Neuronal stem cell (in vitro differentiated cells): ENCODE results near the gene PRSS33.

Experiments used
- DNase-seq: peaks from one replicate; pipeline ENCODE4 v3.0.0-alpha.2; 2013; ENCODE audit warnings: low spot score
- H2AFZ ChIP-seq: one replicate; pipeline ENCODE4 v1.6.1; 2013; ENCODE audit warnings: mild to moderate bottlenecking, low read length, inconsistent platforms
- H2AK5ac ChIP-seq: 2 replicates; pipeline ENCODE4 v1.6.1; 2013; ENCODE audit warnings: low read depth, mild to moderate bottlenecking, inconsistent platforms, low read length, moderate library complexity, mixed read lengths
- H2BK120ac ChIP-seq: 2 replicates; pipeline ENCODE4 v1.6.1; 2013; ENCODE audit warnings: low read depth, mild to moderate bottlenecking, inconsistent platforms, low read length, moderate library complexity, mixed read lengths
- H2BK12ac ChIP-seq: one replicate; pipeline ENCODE4 v1.6.1; 2013; ENCODE audit warnings: low read length, inconsistent platforms
- H2BK15ac ChIP-seq: 2 replicates; pipeline ENCODE4 v1.6.1; 2013; ENCODE audit warnings: mild to moderate bottlenecking, low read length, inconsistent platforms, mixed read lengths
- H2BK5ac ChIP-seq: one replicate; pipeline ENCODE4 v1.6.1; 2013; ENCODE audit warnings: inconsistent platforms, mild to moderate bottlenecking, low read length, moderate library complexity
- H3K14ac ChIP-seq: one replicate; pipeline ENCODE4 v1.6.1; 2013; ENCODE audit warnings: low read length, inconsistent platforms
- H3K18ac ChIP-seq: 2 replicates; pipeline ENCODE4 v1.6.1; 2013; ENCODE audit warnings: low read length, inconsistent platforms
- H3K23ac ChIP-seq: 2 replicates; pipeline ENCODE4 v1.6.1; 2013; ENCODE audit warnings: low read depth, mild to moderate bottlenecking, mixed read lengths, low read length, inconsistent platforms; ENCODE audit not compliant: poor library complexity
- H3K27ac ChIP-seq: replicated peaks from 3 replicates; pipeline ENCODE4 v1.5.1; 2013; ENCODE audit warnings: low read length, inconsistent platforms
- H3K27me3 ChIP-seq, 3 experiments: 2 replicates each; pipeline ENCODE4 v1.6.1; 2013; ENCODE audit warnings: low read length in 3 of 3, mild to moderate bottlenecking in 2 of 3, inconsistent platforms in 1 of 3, low read depth in 1 of 3, mixed read lengths in 1 of 3, moderate library complexity in 1 of 3; ENCODE audit not compliant: control insufficient read depth in 3 of 3, insufficient read depth in 3 of 3
- H3K36me3 ChIP-seq, 2 donors: replicated peaks in 1 of 2; 2 replicates each; pipeline ENCODE4 v1.6.1; 2013; ENCODE audit warnings: low read length in 2 of 2; ENCODE audit not compliant: control insufficient read depth in 2 of 2, insufficient read depth in 2 of 2
- H3K4ac ChIP-seq: 2 replicates; pipeline ENCODE4 v1.6.1; 2013; ENCODE audit warnings: inconsistent platforms, mild to moderate bottlenecking, low read length, moderate library complexity
- H3K4me1 ChIP-seq, 2 donors: 1 replicate in 1 of 2; 2 replicates in 1 of 2; pipeline ENCODE4 v1.6.1; 2013; ENCODE audit warnings: low read length in 2 of 2, low read depth in 1 of 2; ENCODE audit not compliant: control insufficient read depth in 2 of 2, insufficient read depth in 1 of 2
- H3K4me2 ChIP-seq: one replicate; pipeline ENCODE4 v1.6.1; 2013; ENCODE audit warnings: mild to moderate bottlenecking, low read length, inconsistent platforms; ENCODE audit not compliant: insufficient read depth, poor library complexity, severe bottlenecking
- H3K4me3 ChIP-seq, 2 donors: 2 replicates each; pipeline ENCODE4 v1.5.1; 2013; ENCODE audit warnings: low read length in 2 of 2, mild to moderate bottlenecking in 2 of 2, inconsistent platforms in 1 of 2, moderate library complexity in 1 of 2
- H3K79me1 ChIP-seq: one replicate; pipeline ENCODE4 v1.6.1; 2013; ENCODE audit warnings: low read depth, mild to moderate bottlenecking, inconsistent platforms, low read length, moderate library complexity
- H3K9ac ChIP-seq: one replicate; pipeline ENCODE4 v1.6.1; 2013; ENCODE audit warnings: mild to moderate bottlenecking, low read depth, low read length, inconsistent platforms; ENCODE audit not compliant: poor library complexity
- H3K9me3 ChIP-seq, 2 donors: replicated peaks in 1 of 2; 2 replicates each; pipeline versions ENCODE3 to v1.6.1; 2013; ENCODE audit warnings: low read length in 2 of 2, mild to moderate bottlenecking in 2 of 2, inconsistent platforms in 1 of 2, low read depth in 1 of 2, mixed read lengths in 1 of 2, moderate library complexity in 1 of 2; ENCODE audit not compliant: control insufficient read depth in 2 of 2, insufficient read depth in 1 of 2
- H4K8ac ChIP-seq: one replicate; pipeline ENCODE4 v1.6.1; 2013; ENCODE audit warnings: low read depth, mild to moderate bottlenecking, inconsistent platforms, low read length, moderate library complexity
- H4K91ac ChIP-seq: one replicate; pipeline ENCODE4 v1.6.1; 2013; ENCODE audit warnings: low read length, low read depth, mild to moderate bottlenecking, inconsistent platforms; ENCODE audit not compliant: poor library complexity
- WGBS, 2 donors: extraction: QIAGEN DNeasy Blood & Tissue Kit; methylation state at CpG; one replicate each; pipeline ENCODE4 v1.1.7; 2013; ENCODE audit warnings: missing lambda C conversion rate in 2 of 2, mixed read lengths in 1 of 2; ENCODE audit not compliant: insufficient read length in 2 of 2, insufficient replicate concordance in 1 of 2; ENCODE audit errors: extremely low coverage in 2 of 2; 5-methylcytosine and 5-hydroxymethylcytosine counted together

PRSS33 gene

GRCh38 chr16:2770057-2770951, 17.1 kb downstream of the PRSS33 start:
- H2BK5ac ChIP-seq, result no peak overlapping the region
- H3K18ac ChIP-seq, result no peak overlapping the region
- H3K9ac ChIP-seq, result no peak overlapping the region
- H3K27ac ChIP-seq, result no peak overlapping the region
- H3K36me3 ChIP-seq, result peaks cover 84 to 99% of the 10 kb centered on the region in 2 donors
- no peak overlapping the region for H3K4ac ChIP-seq
- no peak overlapping the region for H3K4me3 ChIP-seq
- no peak for DNase-seq
- H2BK120ac ChIP-seq, result no peak overlapping the region
- no peak overlapping the region for H2BK12ac ChIP-seq
- H2AFZ ChIP-seq, result no peak overlapping the region
- no peaks in the 10 kb centered on the region for H3K27me3 ChIP-seq
- H3K79me1 ChIP-seq, result peaks cover 35% of the 10 kb centered on the region
- H3K4me2 ChIP-seq, result no peak overlapping the region
- H4K8ac ChIP-seq, result no peak overlapping the region
- H2BK15ac ChIP-seq, result no peak overlapping the region
- H3K9me3 ChIP-seq, result peaks cover 3 to 6% of the 10 kb centered on the region in 2 donors
- no peak overlapping the region for H4K91ac ChIP-seq
- H3K23ac ChIP-seq, result peak overlapping the region; percentile 60
- no peak overlapping the region for H2AK5ac ChIP-seq
- no peaks in the 10 kb centered on the region for H3K4me1 ChIP-seq
- no peak overlapping the region for H3K14ac ChIP-seq
- no CpG with 5 or more reads among the region's 32 CpGs for WGBS, 2 donors

- H2BK5ac ChIP-seq, result no peak overlapping the region
- peaks cover 35% of the 10 kb centered on the region for H3K79me1 ChIP-seq
- DNase-seq, result no peak
- no peak overlapping the region for H3K9ac ChIP-seq
- H3K4ac ChIP-seq, result no peak overlapping the region
- no peak overlapping the region for H3K4me3 ChIP-seq
- no peak overlapping the region for H4K91ac ChIP-seq
- H3K4me2 ChIP-seq, result no peak overlapping the region
- H3K14ac ChIP-seq, result no peak overlapping the region
- H2BK120ac ChIP-seq, result no peak overlapping the region
- no peak overlapping the region for H2AK5ac ChIP-seq
- H3K27me3 ChIP-seq, result no peaks in the 10 kb centered on the region
- H3K4me1 ChIP-seq, result no peaks in the 10 kb centered on the region
- H4K8ac ChIP-seq, result no peak overlapping the region
- H3K18ac ChIP-seq, result no peak overlapping the region
- peaks cover 9% of the 10 kb centered on the region in 2 donors for H3K9me3 ChIP-seq
- no peak overlapping the region for H2BK15ac ChIP-seq
- H3K23ac ChIP-seq, result peak overlapping the region; percentile 60
- peaks cover 85 to 99% of the 10 kb centered on the region in 2 donors for H3K36me3 ChIP-seq
- H3K27ac ChIP-seq, result no peak overlapping the region
- H2AFZ ChIP-seq, result no peak overlapping the region
- WGBS, 2 donors, result no CpG with 5 or more reads among the region's 14 CpGs
- no peak overlapping the region for H2BK12ac ChIP-seq
Observed at GRCh38 chr16:2769675-2770056, 17.7 kb downstream of the PRSS33 start.

- Histone ChIP-seq H3K4me3 (no peak overlapping the region), H3K14ac (no peak overlapping the region), H2AK5ac (no peak overlapping the region), H3K4me1 (no peaks in the 10 kb centered on the region), H3K36me3 (peaks cover 86 to 99% of the 10 kb centered on the region in 2 donors), H3K27me3 (no peaks in the 10 kb centered on the region), H2BK12ac (no peak overlapping the region), H4K91ac (no peak overlapping the region), H3K18ac (no peak overlapping the region), H3K4ac (no peak overlapping the region), H2BK15ac (no peak overlapping the region), H3K4me2 (no peak overlapping the region), H2BK5ac (no peak overlapping the region), H3K23ac (no peak overlapping the region), H3K79me1 (peaks cover 35% of the 10 kb centered on the region), H3K9me3 (peaks cover 9 to 15% of the 10 kb centered on the region in 2 donors), H2BK120ac (no peak overlapping the region), H2AFZ (no peak overlapping the region), H3K27ac (no peak overlapping the region), H4K8ac (no peak overlapping the region), H3K9ac (no peak overlapping the region)
- WGBS, 2 donors, result no CpG with 5 or more reads among the region's 11 CpGs
- DNase-seq, result no peak
Observed at GRCh38 chr16:2769100-2769529, 18.2 kb downstream of the PRSS33 start.

- H2BK120ac ChIP-seq, result no peak overlapping the region
- H4K8ac ChIP-seq, result no peak overlapping the region
- WGBS, 2 donors, result no CpG with 5 or more reads among the region's 17 CpGs
- no peak overlapping the region for H2AK5ac ChIP-seq
- H3K36me3 ChIP-seq, result peaks cover 88 to 99% of the 10 kb centered on the region in 2 donors
- H3K4me2 ChIP-seq, result no peak overlapping the region
- H2BK12ac ChIP-seq, result no peak overlapping the region
- H3K14ac ChIP-seq, result no peak overlapping the region
- no peak overlapping the region for H3K4me3 ChIP-seq
- peaks cover 9 to 21% of the 10 kb centered on the region in 2 donors for H3K9me3 ChIP-seq
- no peak for DNase-seq
- H3K27ac ChIP-seq, result no peak overlapping the region
- H2BK5ac ChIP-seq, result no peak overlapping the region
- no peak overlapping the region for H2AFZ ChIP-seq
- no peak overlapping the region for H4K91ac ChIP-seq
- H3K9ac ChIP-seq, result no peak overlapping the region
- no peak overlapping the region for H3K4ac ChIP-seq
- no peak overlapping the region for H3K23ac ChIP-seq
- peaks cover 33% of the 10 kb centered on the region for H3K79me1 ChIP-seq
- no peak overlapping the region for H3K18ac ChIP-seq
- H2BK15ac ChIP-seq, result no peak overlapping the region
- H3K27me3 ChIP-seq, result no peaks in the 10 kb centered on the region
- no peaks in the 10 kb centered on the region for H3K4me1 ChIP-seq
Observed at GRCh38 chr16:2768403-2769089, 18.8 kb downstream of the PRSS33 start.
